Measurements from ENCODE around the gene KNDC1. TPM values are rescaled to one million over a fixed set of nuclear protein-coding genes. Genes with fewer than 3 reads are reported as not detected.
A peak's percentile ranks its signal among the peaks of the same experiment; 100 is the strongest.

KNDC1 gene
- total RNA-seq, 6 experiments from 2014 or later = 0.54 to 11.6 (median 8.2) TPM

GRCh38 chr10:133125901-133126300, 34.1 kb upstream of the KNDC1 start:
- DNase-seq = peak in 1 of 3 donors; percentile 10
- 77% methylated on average over 9 of the region's 9 CpGs for WGBS (ENCODE audit: insufficient coverage, low coverage, low lambda C conversion rate, missing lambda C conversion rate)
- no peaks in the 10 kb centered on the region for H3K4me1 ChIP-seq
- H3K36me3 ChIP-seq = no peaks in the 10 kb centered on the region
- no peak overlapping the region for H3K4me3 ChIP-seq
- no peaks in the 10 kb centered on the region for H3K9me3 ChIP-seq
- TF ChIP-seq CTCF (IDR thresholded peaks at IDR 0.05) (no peak), POLR2A (IDR thresholded peaks at IDR 0.05) (no peak)
- H3K27me3 ChIP-seq = no peaks in the 10 kb centered on the region
- no peak for ATAC-seq
- intact Hi-C loops (cut with DNase I) = no loop called here
- H3K27ac ChIP-seq = no peak overlapping the region

GRCh38 chr10:133126431-133127290, 33.4 kb upstream of the KNDC1 start:
- intact Hi-C loops (cut with DNase I) = no loop called here
- 91% methylated on average over 4 of the region's 57 CpGs for WGBS (ENCODE audit: insufficient coverage, low coverage, low lambda C conversion rate, missing lambda C conversion rate)
- no peaks in the 10 kb centered on the region for H3K4me1 ChIP-seq
- H3K4me3 ChIP-seq = no peak overlapping the region
- no peaks in the 10 kb centered on the region for H3K27me3 ChIP-seq
- H3K36me3 ChIP-seq = no peaks in the 10 kb centered on the region
- DNase-seq (peak; percentile 16 to 49 (median 44)), ATAC-seq (no peak)
- TF ChIP-seq CTCF (IDR thresholded peaks at IDR 0.05) (no peak), POLR2A (IDR thresholded peaks at IDR 0.05) (no peak)
- no peak overlapping the region for H3K27ac ChIP-seq
- no peaks in the 10 kb centered on the region for H3K9me3 ChIP-seq

- Histone ChIP-seq H3K4me1 (no peaks in the 10 kb centered on the region), H3K36me3 (no peaks in the 10 kb centered on the region), H3K27me3 (no peaks in the 10 kb centered on the region), H3K27ac (no peak overlapping the region), H3K4me3 (no peak overlapping the region), H3K9me3 (no peaks in the 10 kb centered on the region)
- peak; percentile 10 to 38 (median 16) for DNase-seq
- ATAC-seq = peak in 1 of 4 donors; percentile 42
- intact Hi-C loops (cut with DNase I) = no loop called here
- WGBS (ENCODE audit: insufficient coverage, low coverage, low lambda C conversion rate, missing lambda C conversion rate) = 61% methylated on average over 15 of the region's 36 CpGs
- TF ChIP-seq CTCF (IDR thresholded peaks at IDR 0.05) (no peak), POLR2A (IDR thresholded peaks at IDR 0.05) (no peak)
Measured at GRCh38 chr10:133127291-133128125, 32.5 kb upstream of the KNDC1 start.

GRCh38 chr10:133128126-133129070, 31.6 kb upstream of the KNDC1 start:
- intact Hi-C loops (cut with DNase I) = no loop called here
- Histone ChIP-seq H3K4me1 (no peaks in the 10 kb centered on the region), H3K4me3 (no peak overlapping the region), H3K9me3 (no peaks in the 10 kb centered on the region), H3K27ac (no peak overlapping the region), H3K36me3 (no peaks in the 10 kb centered on the region), H3K27me3 (no peaks in the 10 kb centered on the region)
- TF ChIP-seq POLR2A (IDR thresholded peaks at IDR 0.05) (no peak), CTCF (IDR thresholded peaks at IDR 0.05) (no peak)
- 100% methylated on average over 1 of the region's 83 CpGs for WGBS (ENCODE audit: insufficient coverage, low coverage, low lambda C conversion rate, missing lambda C conversion rate)
- no peak for ATAC-seq
- DNase-seq = peak in 2 of 3 donors; percentile 44 to 49

Data from right lobe of liver (tissue), 6 donors.